Natural killer cell treated with Interleukin-12 subunit alpha and Interleukin-12 subunit beta and Interleukin-15 and Interleukin-18, amount 100 ng/mL, for 72 hours (primary cell): ENCODE results near the gene NDUFAF7. TPM values are rescaled to one million over a fixed set of nuclear protein-coding genes. Genes with fewer than 3 reads are reported as not detected.
A peak's percentile ranks its signal among the peaks of the same experiment; 100 is the strongest.

ENCODE experiments used
- ATAC-seq, 2 donors: fragments of 150-1000 bp; cut with Tn5 transposase in 1 of 2; sonication (Bioruptor Pico), chemical (Tn5 transposase) in 1 of 2; 2 replicates each; pipeline ENCODE4 v1.10.0; 2021
- DNase-seq: peaks from one replicate; pipeline ENCODE4 v3.0.0; 2022; ENCODE audit warnings: low spot score
- H3K27ac Mint-ChIP-seq, 2 donors: 1 replicate in 1 of 2; 2 replicates in 1 of 2; pipeline ENCODE4 v1.8.0; 2022; ENCODE audit warnings: mixed read lengths in 2 of 2, mild to moderate bottlenecking in 1 of 2, moderate library complexity in 1 of 2
- H3K27me3 Mint-ChIP-seq, 2 donors: 1 replicate in 1 of 2; 2 replicates in 1 of 2; pipeline ENCODE4 v1.8.0; 2022; ENCODE audit warnings: mixed read lengths in 2 of 2
- H3K36me3 Mint-ChIP-seq: one replicate; pipeline ENCODE4 v1.8.0; 2022; ENCODE audit warnings: mixed read lengths
- H3K4me1 Mint-ChIP-seq, 2 donors: 1 replicate in 1 of 2; 2 replicates in 1 of 2; pipeline ENCODE4 v1.8.0; 2022; ENCODE audit warnings: low read depth in 2 of 2, mixed read lengths in 2 of 2, mild to moderate bottlenecking in 1 of 2
- H3K4me3 Mint-ChIP-seq: one replicate; pipeline ENCODE4 v1.8.0; 2022; ENCODE audit warnings: mixed read lengths
- H3K9me3 Mint-ChIP-seq: 2 replicates; pipeline ENCODE4 v1.8.0; 2022; ENCODE audit warnings: mixed read lengths
- total RNA-seq, 2 donors: library from RNA; stranded (reverse); gene quantifications; one replicate each; pipeline ENCODE4 v1.2.3, GENCODE V29; 2022

NDUFAF7 gene
- total RNA-seq, 2 donors from 2014 or later = 20.5 to 24.3 TPM

- Mint-ChIP-seq H3K27ac (no peak overlapping the region), H3K4me3 (no peak overlapping the region), H3K36me3 (peaks cover 6% of the 10 kb centered on the region), H3K9me3 (no peaks in the 10 kb centered on the region), H3K4me1 (peaks cover 16 to 17% of the 10 kb centered on the region in 2 donors), H3K27me3 (no peaks in the 10 kb centered on the region)
- DNase-seq = no peak
- ATAC-seq = no peak
Observed at GRCh38 chr2:37230581-37230980, 877 bp upstream of the NDUFAF7 start.

GRCh38 chr2:37232131-37232933 lies 874 bp downstream of the NDUFAF7 start:
- Mint-ChIP-seq H3K9me3 (no peaks in the 10 kb centered on the region), H3K27ac (no peak overlapping the region), H3K4me3 (no peak overlapping the region), H3K27me3 (no peaks in the 10 kb centered on the region), H3K4me1 (peaks cover 9 to 16% of the 10 kb centered on the region in 2 donors), H3K36me3 (peaks cover 7% of the 10 kb centered on the region)
- peak; percentile 2 to 29 for ATAC-seq
- DNase-seq = no peak

- Mint-ChIP-seq H3K4me3 (no peak overlapping the region), H3K4me1 (no peaks in the 10 kb centered on the region), H3K36me3 (peaks cover 19% of the 10 kb centered on the region), H3K27ac (no peak overlapping the region), H3K9me3 (no peaks in the 10 kb centered on the region), H3K27me3 (no peaks in the 10 kb centered on the region)
- ATAC-seq (no peak), DNase-seq (no peak)
Observed at GRCh38 chr2:37243435-37243834, 12.0 kb downstream of the NDUFAF7 start.

- no peaks in the 10 kb centered on the region for H3K4me1 Mint-ChIP-seq
- no peak overlapping the region for H3K27ac Mint-ChIP-seq
- no peaks in the 10 kb centered on the region for H3K27me3 Mint-ChIP-seq
- DNase-seq = no peak
- ATAC-seq = no peak
- no peak overlapping the region for H3K4me3 Mint-ChIP-seq
- no peaks in the 10 kb centered on the region for H3K9me3 Mint-ChIP-seq
- peaks cover 19% of the 10 kb centered on the region for H3K36me3 Mint-ChIP-seq
Observed at GRCh38 chr2:37244017-37244416, 12.6 kb downstream of the NDUFAF7 start.

GRCh38 chr2:37244755-37245154 lies 13.3 kb downstream of the NDUFAF7 start:
- H3K9me3 Mint-ChIP-seq = no peaks in the 10 kb centered on the region
- H3K4me1 Mint-ChIP-seq = no peaks in the 10 kb centered on the region
- H3K27ac Mint-ChIP-seq = no peak overlapping the region
- H3K27me3 Mint-ChIP-seq = no peaks in the 10 kb centered on the region
- no peak overlapping the region for H3K4me3 Mint-ChIP-seq
- peaks cover 19% of the 10 kb centered on the region for H3K36me3 Mint-ChIP-seq
- no peak for ATAC-seq
- DNase-seq = no peak

GRCh38 chr2:37246205-37246604 lies 14.7 kb downstream of the NDUFAF7 start:
- Mint-ChIP-seq H3K36me3 (peaks cover 19% of the 10 kb centered on the region), H3K9me3 (no peaks in the 10 kb centered on the region), H3K27ac (no peak overlapping the region), H3K4me3 (no peak overlapping the region), H3K4me1 (no peaks in the 10 kb centered on the region), H3K27me3 (no peaks in the 10 kb centered on the region)
- ATAC-seq = no peak
- DNase-seq = no peak

- DNase-seq (no peak), ATAC-seq (no peak)
- Mint-ChIP-seq H3K9me3 (no peaks in the 10 kb centered on the region), H3K27ac (no peak overlapping the region), H3K4me1 (no peaks in the 10 kb centered on the region), H3K27me3 (no peaks in the 10 kb centered on the region), H3K4me3 (no peak overlapping the region), H3K36me3 (peaks cover 15% of the 10 kb centered on the region)
Observed at GRCh38 chr2:37250869-37251740, 19.6 kb downstream of the NDUFAF7 start.

- no peaks in the 10 kb centered on the region for H3K36me3 Mint-ChIP-seq
Observed at GRCh38 chr2:37262522-37262921, 31.1 kb downstream of the NDUFAF7 start.

GRCh38 chr2:37263839-37264238 lies 32.4 kb downstream of the NDUFAF7 start:
- DNase-seq (no peak), ATAC-seq (no peak)
- no peaks in the 10 kb centered on the region for H3K27me3 Mint-ChIP-seq
- no peaks in the 10 kb centered on the region for H3K9me3 Mint-ChIP-seq
- H3K36me3 Mint-ChIP-seq = peaks cover 7% of the 10 kb centered on the region
- H3K27ac Mint-ChIP-seq = no peak overlapping the region
- no peak overlapping the region for H3K4me3 Mint-ChIP-seq
- no peaks in the 10 kb centered on the region for H3K4me1 Mint-ChIP-seq

More at GRCh38 chr2:37262522-37262921, 31.1 kb downstream of the NDUFAF7 start:
- Mint-ChIP-seq H3K9me3 (no peaks in the 10 kb centered on the region), H3K27me3 (no peaks in the 10 kb centered on the region), H3K27ac (no peak overlapping the region), H3K4me1 (no peaks in the 10 kb centered on the region), H3K4me3 (no peak overlapping the region)
- ATAC-seq = no peak
- no peak for DNase-seq

- no peaks in the 10 kb centered on the region for H3K4me1 Mint-ChIP-seq
- H3K27me3 Mint-ChIP-seq = no peaks in the 10 kb centered on the region
- peaks cover 11% of the 10 kb centered on the region for H3K36me3 Mint-ChIP-seq
- no peak overlapping the region for H3K4me3 Mint-ChIP-seq
- DNase-seq = no peak
- no peaks in the 10 kb centered on the region for H3K9me3 Mint-ChIP-seq
- no peak overlapping the region for H3K27ac Mint-ChIP-seq
- no peak for ATAC-seq
Observed at GRCh38 chr2:37267685-37268084, 36.2 kb downstream of the NDUFAF7 start.

GRCh38 chr2:37268111-37268510 lies 36.7 kb downstream of the NDUFAF7 start:
- no peaks in the 10 kb centered on the region for H3K9me3 Mint-ChIP-seq
- no peak overlapping the region for H3K27ac Mint-ChIP-seq
- H3K36me3 Mint-ChIP-seq = peaks cover 11% of the 10 kb centered on the region
- ATAC-seq = no peak
- peaks cover 0 to under 1% of the 10 kb centered on the region in 2 donors for H3K4me1 Mint-ChIP-seq
- H3K27me3 Mint-ChIP-seq = no peaks in the 10 kb centered on the region
- DNase-seq = no peak
- H3K4me3 Mint-ChIP-seq = no peak overlapping the region

GRCh38 chr2:37271376-37272067 lies 40.1 kb downstream of the NDUFAF7 start:
- Mint-ChIP-seq H3K36me3 (peaks cover 11% of the 10 kb centered on the region), H3K27me3 (no peaks in the 10 kb centered on the region), H3K9me3 (no peaks in the 10 kb centered on the region), H3K27ac (no peak overlapping the region), H3K4me1 (peaks cover 0 to 2% of the 10 kb centered on the region in 2 donors), H3K4me3 (no peak overlapping the region)
- DNase-seq (no peak), ATAC-seq (no peak)

GRCh38 chr2:37274359-37274965 lies 43.0 kb downstream of the NDUFAF7 start:
- peaks cover 0 to 2% of the 10 kb centered on the region in 2 donors for H3K4me1 Mint-ChIP-seq
- ATAC-seq = no peak
- H3K36me3 Mint-ChIP-seq = peaks cover 6% of the 10 kb centered on the region
- no peaks in the 10 kb centered on the region for H3K27me3 Mint-ChIP-seq
- no peak overlapping the region for H3K27ac Mint-ChIP-seq
- no peak overlapping the region for H3K4me3 Mint-ChIP-seq
- DNase-seq = no peak
- no peaks in the 10 kb centered on the region for H3K9me3 Mint-ChIP-seq
